Activated CD4-positive, alpha-beta memory T cell treated with anti-CD3 and anti-CD28 coated beads, Interleukin-2, amount 10 ng/mL, durations not matched to agents 7 days and 5 days (primary cell): ENCODE data around the gene CAMK2G. TPM values are rescaled to one million over a fixed set of nuclear protein-coding genes. Genes with fewer than 3 reads are reported as not detected.

ENCODE experiments used
- CTCF ChIA-PET: fragments of 350-600 bp; sonication (Branson Sonifier 250); formaldehyde crosslinking; loops from one replicate; lab custom pipeline; 2021; ENCODE audit warnings: antibody characterized with exemption, inconsistent platforms; lab: Charles Lee
- POLR2A ChIA-PET: fragments of 350-600 bp; sonication (Branson Sonifier 250); formaldehyde crosslinking; loops from one replicate; lab custom pipeline; 2021; ENCODE audit warnings: antibody characterized with exemption; lab: Charles Lee
- DNase-seq: peaks from one replicate; pipeline ENCODE4 v3.0.0-alpha.2; 2020
- H3K27ac Mint-ChIP-seq: one replicate; pipeline ENCODE4 v1.8.0; 2021; ENCODE audit warnings: mild to moderate bottlenecking, mixed read lengths
- H3K27me3 Mint-ChIP-seq: one replicate; pipeline ENCODE4 v1.8.0; 2021; ENCODE audit warnings: mixed read lengths
- H3K36me3 Mint-ChIP-seq: one replicate; pipeline ENCODE4 v1.8.0; 2021; ENCODE audit warnings: low read depth, mixed read lengths
- H3K4me1 Mint-ChIP-seq: one replicate; pipeline ENCODE4 v1.8.0; 2021; ENCODE audit warnings: mixed read lengths
- H3K4me3 Mint-ChIP-seq: one replicate; pipeline ENCODE4 v1.8.0; 2021; ENCODE audit warnings: mild to moderate bottlenecking, mixed read lengths
- H3K9me3 Mint-ChIP-seq: one replicate; pipeline ENCODE4 v1.8.0; 2021; ENCODE audit warnings: mixed read lengths
- total RNA-seq, 2 experiments: library from RNA; stranded (reverse); gene quantifications; one replicate each; pipeline ENCODE4 v1.2.3, GENCODE V29; 2021

The CAMK2G gene
- total RNA-seq, 2 experiments from 2014 or later = 46.4 to 48.5 TPM

GRCh38 chr10:73858013-73858708 lies 16.2 kb downstream of the CAMK2G start:
- ChIA-PET POLR2A (interaction anchor here (1.2 to 4.7 kb wide), 6 partner anchors 9 to 83 kb away, joined by 3 to 25 read pairs (median 10); partner anchors contain the start of gene CAMK2G), CTCF (interaction anchor here (1.2 to 6.0 kb wide), 3 partner anchors 8 to 21 kb away, joined by 3 to 66 read pairs (median 25); no protein-coding TSS in a partner anchor)
- no peak for DNase-seq
- H3K27ac Mint-ChIP-seq = peak overlapping the region; percentile 79
- peaks cover 80% of the 10 kb centered on the region for H3K4me1 Mint-ChIP-seq
- no peaks in the 10 kb centered on the region for H3K27me3 Mint-ChIP-seq
- H3K4me3 Mint-ChIP-seq = peak overlapping the region; percentile 52
- H3K36me3 Mint-ChIP-seq = peaks cover 69% of the 10 kb centered on the region
- H3K9me3 Mint-ChIP-seq = no peaks in the 10 kb centered on the region

- H3K4me1 Mint-ChIP-seq = peaks cover 73% of the 10 kb centered on the region
Observed at GRCh38 chr10:73857446-73857845, 16.9 kb downstream of the CAMK2G start.

GRCh38 chr10:73856261-73856660 lies 18.1 kb downstream of the CAMK2G start:
- no peak for DNase-seq
- no peak overlapping the region for H3K4me3 Mint-ChIP-seq
- no peaks in the 10 kb centered on the region for H3K9me3 Mint-ChIP-seq
- peaks cover 63% of the 10 kb centered on the region for H3K4me1 Mint-ChIP-seq
- H3K27ac Mint-ChIP-seq = peak overlapping the region; percentile 48
- no peaks in the 10 kb centered on the region for H3K27me3 Mint-ChIP-seq
- ChIA-PET CTCF (interaction anchor here (1.1 to 6.0 kb wide), 5 partner anchors 9 to 247 kb away, joined by 3 to 66 read pairs (median 4); no protein-coding TSS in a partner anchor), POLR2A (interaction anchor here (2.0 to 4.7 kb wide), 2 partner anchors 9 to 23 kb away, joined by 8 to 25 read pairs; no protein-coding TSS in a partner anchor)
- peaks cover 73% of the 10 kb centered on the region for H3K36me3 Mint-ChIP-seq

More at GRCh38 chr10:73857446-73857845, 16.9 kb downstream of the CAMK2G start:
- ChIA-PET POLR2A (interaction anchor here (0.7 to 4.7 kb wide), 7 partner anchors 8 to 84 kb away, joined by 3 to 25 read pairs (median 3); no protein-coding TSS in a partner anchor), CTCF (interaction anchor here (0.6 to 6.0 kb wide), 3 partner anchors 8 to 29 kb away, joined by 3 to 66 read pairs (median 3); no protein-coding TSS in a partner anchor)
- Mint-ChIP-seq H3K4me3 (peak overlapping the region; percentile 52), H3K27me3 (no peaks in the 10 kb centered on the region), H3K9me3 (no peaks in the 10 kb centered on the region), H3K36me3 (peaks cover 66% of the 10 kb centered on the region), H3K27ac (peak overlapping the region; percentile 79)
- DNase-seq = peak; percentile 67

GRCh38 chr10:73855413-73855812 lies 18.9 kb downstream of the CAMK2G start:
- POLR2A ChIA-PET = interaction anchor here (2.0 to 4.7 kb wide), 2 partner anchors 10 to 24 kb away, joined by 8 to 25 read pairs; no protein-coding TSS in a partner anchor
- Mint-ChIP-seq H3K4me3 (no peak overlapping the region), H3K27me3 (no peaks in the 10 kb centered on the region), H3K36me3 (peaks cover 73% of the 10 kb centered on the region), H3K4me1 (peaks cover 57% of the 10 kb centered on the region), H3K9me3 (no peaks in the 10 kb centered on the region), H3K27ac (no peak overlapping the region)
- DNase-seq = no peak
- CTCF ChIA-PET = interaction anchor here (1.1 to 6.0 kb wide), 5 partner anchors 8 to 248 kb away, joined by 3 to 66 read pairs (median 4); no protein-coding TSS in a partner anchor

- Mint-ChIP-seq H3K36me3 (peaks cover 69% of the 10 kb centered on the region), H3K4me1 (peaks cover 54% of the 10 kb centered on the region), H3K9me3 (no peaks in the 10 kb centered on the region), H3K4me3 (no peak overlapping the region), H3K27ac (no peak overlapping the region), H3K27me3 (no peaks in the 10 kb centered on the region)
- ChIA-PET POLR2A (no interaction called here), CTCF (interaction anchor here (11.8 kb wide), 1 partner anchor 27 kb away, joined by 350 read pairs; the partner anchor contains the start of gene CAMK2G)
- DNase-seq = no peak
Observed at GRCh38 chr10:73854310-73854709, 20.0 kb downstream of the CAMK2G start.

- Mint-ChIP-seq H3K36me3 (peaks cover 64% of the 10 kb centered on the region), H3K27me3 (no peaks in the 10 kb centered on the region), H3K4me3 (no peak overlapping the region), H3K27ac (no peak overlapping the region), H3K4me1 (peaks cover 52% of the 10 kb centered on the region), H3K9me3 (no peaks in the 10 kb centered on the region)
- ChIA-PET CTCF (interaction anchor here (1.7 to 11.8 kb wide), 2 partner anchors 9 to 28 kb away, joined by 7 to 350 read pairs; partner anchors contain the start of gene CAMK2G), POLR2A (interaction anchor here (1.3 kb wide), 1 partner anchor 10 kb away, joined by 8 read pairs; no protein-coding TSS in a partner anchor)
- no peak for DNase-seq
Observed at GRCh38 chr10:73853196-73853595, 21.2 kb downstream of the CAMK2G start.

- no peaks in the 10 kb centered on the region for H3K27me3 Mint-ChIP-seq
- peaks cover 31% of the 10 kb centered on the region for H3K4me1 Mint-ChIP-seq
- no peaks in the 10 kb centered on the region for H3K9me3 Mint-ChIP-seq
- no peak overlapping the region for H3K27ac Mint-ChIP-seq
- ChIA-PET POLR2A (interaction anchor here (4.8 kb wide), 1 partner anchor 28 kb away, joined by 55 read pairs; no protein-coding TSS in a partner anchor), CTCF (interaction anchor here (1.2 to 11.8 kb wide), 5 partner anchors 8 to 252 kb away, joined by 3 to 350 read pairs (median 22); partner anchors contain the start of gene CAMK2G)
- no peak for DNase-seq
- H3K36me3 Mint-ChIP-seq = peaks cover 67% of the 10 kb centered on the region
- H3K4me3 Mint-ChIP-seq = no peak overlapping the region
Observed at GRCh38 chr10:73850863-73851461, 23.4 kb downstream of the CAMK2G start.

- CTCF ChIA-PET = interaction anchor here (0.5 to 11.8 kb wide), 13 partner anchors 7 to 1145 kb away, joined by 3 to 350 read pairs (median 4); partner anchors contain the start of gene CAMK2G
- no peak overlapping the region for H3K27ac Mint-ChIP-seq
- H3K27me3 Mint-ChIP-seq = no peaks in the 10 kb centered on the region
- no peak overlapping the region for H3K4me3 Mint-ChIP-seq
- peaks cover 67% of the 10 kb centered on the region for H3K36me3 Mint-ChIP-seq
- H3K4me1 Mint-ChIP-seq = peaks cover 27% of the 10 kb centered on the region
- POLR2A ChIA-PET = interaction anchor here (0.8 to 4.8 kb wide), 6 partner anchors 8 to 36 kb away, joined by 3 to 55 read pairs (median 6); no protein-coding TSS in a partner anchor
- H3K9me3 Mint-ChIP-seq = no peaks in the 10 kb centered on the region
- DNase-seq = no peak
Observed at GRCh38 chr10:73850211-73850610, 24.1 kb downstream of the CAMK2G start.

- POLR2A ChIA-PET = interaction anchor here (0.7 to 4.8 kb wide), 7 partner anchors 10 to 30 kb away, joined by 3 to 55 read pairs (median 5); no protein-coding TSS in a partner anchor
- Mint-ChIP-seq H3K36me3 (peaks cover 58% of the 10 kb centered on the region), H3K27me3 (no peaks in the 10 kb centered on the region), H3K4me3 (no peak overlapping the region), H3K4me1 (peaks cover 22% of the 10 kb centered on the region), H3K27ac (peak overlapping the region; percentile 56), H3K9me3 (no peaks in the 10 kb centered on the region)
- CTCF ChIA-PET = interaction anchor here (0.6 to 11.8 kb wide), 13 partner anchors 9 to 255 kb away, joined by 3 to 350 read pairs (median 4); partner anchors contain the start of gene CAMK2G
- DNase-seq = peak; percentile 94
Observed at GRCh38 chr10:73848821-73849489, 25.4 kb downstream of the CAMK2G start.

- ChIA-PET CTCF (interaction anchor here (0.7 to 11.8 kb wide), 6 partner anchors 9 to 255 kb away, joined by 3 to 350 read pairs (median 4); partner anchors contain the start of gene CAMK2G), POLR2A (interaction anchor here (1.7 kb wide), 1 partner anchor 32 kb away, joined by 5 read pairs; no protein-coding TSS in a partner anchor)
- no peak for DNase-seq
- H3K9me3 Mint-ChIP-seq = no peaks in the 10 kb centered on the region
- H3K36me3 Mint-ChIP-seq = peaks cover 57% of the 10 kb centered on the region
- H3K4me1 Mint-ChIP-seq = peaks cover 18% of the 10 kb centered on the region
- no peak overlapping the region for H3K4me3 Mint-ChIP-seq
- no peak overlapping the region for H3K27ac Mint-ChIP-seq
- H3K27me3 Mint-ChIP-seq = no peaks in the 10 kb centered on the region
Observed at GRCh38 chr10:73847031-73847430, 27.3 kb downstream of the CAMK2G start.

- ChIA-PET POLR2A (no interaction called here), CTCF (interaction anchor here (11.8 kb wide), 1 partner anchor 38 kb away, joined by 350 read pairs; the partner anchor contains the start of gene CAMK2G)
- no peaks in the 10 kb centered on the region for H3K9me3 Mint-ChIP-seq
- H3K27me3 Mint-ChIP-seq = no peaks in the 10 kb centered on the region
- peaks cover 48% of the 10 kb centered on the region for H3K36me3 Mint-ChIP-seq
- no peak overlapping the region for H3K27ac Mint-ChIP-seq
- H3K4me3 Mint-ChIP-seq = no peak overlapping the region
- no peak for DNase-seq
- no peaks in the 10 kb centered on the region for H3K4me1 Mint-ChIP-seq
Observed at GRCh38 chr10:73843261-73843660, 31.1 kb downstream of the CAMK2G start.
